GM19438 (cell line): ENCODE results near the gene C1orf159.

Experiments
- ATAC-seq: cut with Tn5 transposase; IDR thresholded peaks from one replicate; pipeline ENCODE4 v1.9.1; 2021; ENCODE audit warnings: low read depth; ENCODE audit not compliant: unreplicated experiment

Gene C1orf159

GRCh38 chr1:1094981-1095380 is 20.9 kb downstream of the C1orf159 start:
- no peak for ATAC-seq

- no peak for ATAC-seq
Measured at GRCh38 chr1:1093610-1093943, 22.3 kb downstream of the C1orf159 start.

- no peak for ATAC-seq
Measured at GRCh38 chr1:1092894-1093609, 22.8 kb downstream of the C1orf159 start.

DNA sequence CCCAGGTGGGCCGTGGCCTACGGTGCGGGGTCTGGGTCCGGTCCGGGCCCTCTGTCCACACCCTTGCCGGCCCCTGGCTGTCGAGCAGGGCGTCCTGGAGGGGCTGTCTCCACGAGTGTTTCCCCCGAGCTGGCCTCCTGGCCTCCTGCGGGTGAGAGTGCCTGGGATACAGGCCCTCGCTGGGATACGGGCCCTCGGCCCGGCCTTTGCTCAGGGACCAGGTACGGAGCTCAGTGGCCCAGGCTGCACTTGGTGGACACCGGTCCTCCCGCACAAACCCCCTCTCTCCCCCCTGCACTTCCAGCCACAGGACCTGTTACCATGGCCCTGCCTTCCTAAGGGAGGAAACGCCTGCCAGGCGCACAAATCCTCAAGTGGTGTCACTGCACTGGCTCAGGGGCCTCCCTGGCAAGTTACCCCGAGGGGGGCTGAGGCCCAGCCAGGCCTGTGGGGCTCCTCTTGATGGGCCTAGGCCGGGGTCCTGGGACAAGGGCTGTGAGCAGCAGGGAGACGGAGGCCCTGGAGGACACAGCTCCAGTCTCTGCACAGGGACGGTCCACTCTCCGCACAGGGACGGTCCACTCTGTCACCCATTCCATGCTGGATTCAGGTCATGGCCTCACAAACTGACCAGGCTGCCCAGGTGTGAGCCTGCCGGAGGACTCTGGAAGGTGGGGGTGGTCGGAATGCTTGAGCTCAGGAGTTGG is 23.6 kb downstream of the C1orf159 start:
- ATAC-seq: no peak

DNA sequence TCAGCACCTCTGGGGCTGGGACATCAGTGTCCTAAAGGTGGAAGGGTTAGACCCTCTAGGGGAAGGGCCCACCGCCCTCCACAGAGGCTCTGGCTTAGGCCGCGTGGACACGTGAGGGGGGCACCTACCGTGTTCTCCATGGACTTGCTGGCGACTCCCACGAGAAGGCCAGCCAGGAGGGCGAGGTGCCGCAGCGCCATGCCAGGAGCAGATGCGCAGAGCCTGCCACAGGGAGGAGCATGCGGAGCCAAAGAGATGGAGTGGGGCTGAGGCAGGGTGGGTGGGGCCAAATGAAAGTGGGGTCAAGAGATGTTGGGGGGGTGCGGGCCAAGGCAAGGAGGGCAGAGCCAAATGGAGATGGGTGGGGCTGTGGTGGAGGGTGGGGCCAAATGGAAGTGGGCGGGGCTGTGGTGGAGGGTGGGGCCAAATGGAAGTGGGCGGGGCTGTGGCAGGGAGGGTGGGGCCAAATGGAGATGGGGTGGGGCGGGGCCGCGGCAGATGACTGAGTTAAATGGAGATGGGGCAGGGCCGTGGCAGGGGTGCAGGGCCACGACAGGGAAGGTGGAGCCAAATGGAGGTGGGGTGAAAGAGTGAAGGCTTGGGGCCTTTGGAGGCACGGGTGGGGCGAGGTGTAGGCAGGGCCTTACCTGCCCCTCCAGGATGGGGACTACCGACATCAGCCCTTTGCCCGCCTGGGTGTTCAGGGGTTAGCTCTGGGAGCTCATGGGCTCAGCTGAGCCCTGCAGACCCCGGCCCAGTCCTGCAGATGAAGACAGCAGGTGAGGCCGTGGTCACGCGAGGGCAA is 24.3 kb downstream of the C1orf159 start:
- ATAC-seq: no peak

DNA sequence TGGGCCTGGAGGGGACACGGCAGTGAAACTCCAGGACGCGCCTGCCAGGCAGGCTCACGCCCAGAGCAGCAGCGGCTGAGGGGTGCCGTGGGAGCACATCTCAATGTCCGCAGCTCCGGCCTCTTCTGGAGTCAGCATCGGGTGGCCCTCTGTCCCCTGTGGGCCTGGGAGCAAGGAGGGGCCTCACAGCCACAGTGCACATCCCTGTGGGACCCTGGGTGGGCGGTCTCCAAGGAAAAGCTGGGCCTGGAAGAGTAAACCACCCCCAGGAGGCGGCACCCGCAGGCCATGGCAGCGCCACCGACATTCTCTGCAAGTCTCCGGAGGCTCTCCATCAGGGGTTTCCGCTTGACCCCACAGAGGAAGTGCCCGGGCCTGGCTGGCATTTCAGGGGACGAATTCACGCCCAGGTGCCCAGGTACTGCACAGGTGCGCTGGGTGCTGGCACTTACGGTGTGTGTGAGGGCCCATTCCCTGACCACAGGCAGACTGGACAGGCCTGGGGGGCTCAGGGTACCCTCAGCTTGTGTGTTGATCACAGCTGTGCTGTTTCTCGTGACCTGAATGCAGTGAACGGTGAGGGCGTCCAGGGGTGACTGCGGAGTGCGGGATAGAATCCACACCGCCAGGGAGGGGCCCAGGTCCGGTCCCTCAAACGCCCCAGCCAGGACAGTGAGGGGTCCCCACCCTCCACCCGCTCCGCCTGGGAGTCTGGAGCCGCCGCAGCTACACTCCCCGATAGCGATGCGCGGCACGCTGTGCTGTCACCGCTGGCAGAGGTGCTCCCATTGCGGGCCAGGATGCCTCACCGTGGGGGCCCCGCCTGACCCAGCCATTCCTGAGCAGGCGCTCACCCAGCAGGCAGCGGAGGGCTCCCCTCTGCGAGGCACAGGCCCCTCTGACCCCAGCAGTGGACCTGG is 25.2 kb downstream of the C1orf159 start:
- ATAC-seq: no peak

- no peak for ATAC-seq
Measured at GRCh38 chr1:1089731-1090423, 26.0 kb downstream of the C1orf159 start.

DNA sequence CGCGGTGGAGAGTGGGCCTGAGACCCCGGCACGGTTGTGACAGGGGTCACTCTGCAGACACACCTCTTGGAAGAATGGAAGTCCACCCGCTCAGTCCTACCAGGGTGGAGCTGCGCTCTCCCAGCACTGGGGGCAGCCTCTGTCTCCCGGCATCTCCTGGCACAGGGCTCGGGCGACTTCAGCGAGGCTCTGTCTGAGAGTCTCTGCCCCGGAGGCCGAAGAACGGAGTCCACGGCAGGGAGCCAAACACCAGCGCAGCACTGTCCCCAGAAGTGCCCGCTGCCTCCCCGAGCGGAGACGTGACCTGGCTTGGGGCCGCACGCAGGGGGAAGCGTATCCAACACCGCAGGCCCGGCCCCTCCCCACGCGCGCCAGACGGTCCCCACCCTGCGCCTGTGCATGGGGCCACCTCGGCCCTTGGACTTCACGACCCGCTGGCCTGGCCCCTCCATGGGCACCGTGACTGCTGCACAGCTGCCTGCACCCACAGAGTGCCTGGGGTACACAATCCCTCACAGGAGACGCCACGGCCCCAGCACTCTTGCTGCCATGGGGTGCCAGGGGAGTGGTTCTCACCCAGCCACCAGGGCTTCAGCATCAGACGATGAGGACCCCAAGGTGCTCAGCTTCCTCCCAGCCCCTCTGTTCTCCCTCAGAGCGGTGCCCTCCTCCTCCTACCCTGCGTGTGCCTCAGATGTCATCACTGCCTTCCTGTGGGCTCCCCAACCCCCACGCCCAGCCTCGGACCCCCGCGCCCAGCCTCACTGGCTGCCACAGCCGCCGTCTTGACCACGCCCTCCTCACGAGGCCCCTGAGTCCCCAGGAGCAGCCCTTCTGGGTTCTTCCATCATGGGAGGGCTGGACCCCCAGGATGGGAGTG is 26.8 kb downstream of the C1orf159 start:
- no peak for ATAC-seq

DNA sequence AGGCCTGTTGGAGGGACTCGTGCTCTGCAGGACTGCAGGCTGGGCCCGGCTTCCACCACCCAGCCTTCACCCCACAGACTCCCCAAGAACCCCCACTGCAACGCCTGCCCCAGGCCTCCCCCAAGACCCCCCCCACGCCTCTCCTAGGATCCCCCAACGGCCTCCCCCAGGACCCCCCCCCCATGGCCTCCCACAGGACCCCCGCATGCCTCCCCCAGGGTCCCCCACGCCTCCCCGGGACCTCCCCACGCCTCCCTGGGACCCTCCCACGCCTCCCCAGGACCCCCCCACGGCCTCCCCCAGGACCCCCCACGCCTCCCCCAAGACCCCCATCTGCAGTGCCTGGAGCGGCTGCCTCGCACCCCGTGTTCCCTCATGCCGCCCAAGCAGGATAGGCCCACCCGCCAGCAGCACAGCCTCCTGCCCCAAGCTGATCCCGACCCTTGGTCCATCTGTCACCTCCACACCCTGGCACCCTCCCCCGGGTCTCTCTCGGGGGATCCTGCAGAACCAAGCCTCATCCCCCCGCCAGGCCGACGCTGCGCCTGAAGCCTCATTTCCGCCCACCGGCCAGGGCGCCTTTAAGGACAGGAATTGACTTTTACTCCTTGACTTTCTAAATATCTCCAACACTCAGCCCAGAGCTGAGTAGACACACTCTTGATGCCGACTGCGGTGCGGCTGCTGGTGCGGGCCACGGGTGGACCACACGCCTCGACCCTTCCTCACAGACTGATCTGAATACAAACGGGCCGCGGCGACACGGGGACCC is 27.7 kb downstream of the C1orf159 start:
- ATAC-seq: no peak

DNA sequence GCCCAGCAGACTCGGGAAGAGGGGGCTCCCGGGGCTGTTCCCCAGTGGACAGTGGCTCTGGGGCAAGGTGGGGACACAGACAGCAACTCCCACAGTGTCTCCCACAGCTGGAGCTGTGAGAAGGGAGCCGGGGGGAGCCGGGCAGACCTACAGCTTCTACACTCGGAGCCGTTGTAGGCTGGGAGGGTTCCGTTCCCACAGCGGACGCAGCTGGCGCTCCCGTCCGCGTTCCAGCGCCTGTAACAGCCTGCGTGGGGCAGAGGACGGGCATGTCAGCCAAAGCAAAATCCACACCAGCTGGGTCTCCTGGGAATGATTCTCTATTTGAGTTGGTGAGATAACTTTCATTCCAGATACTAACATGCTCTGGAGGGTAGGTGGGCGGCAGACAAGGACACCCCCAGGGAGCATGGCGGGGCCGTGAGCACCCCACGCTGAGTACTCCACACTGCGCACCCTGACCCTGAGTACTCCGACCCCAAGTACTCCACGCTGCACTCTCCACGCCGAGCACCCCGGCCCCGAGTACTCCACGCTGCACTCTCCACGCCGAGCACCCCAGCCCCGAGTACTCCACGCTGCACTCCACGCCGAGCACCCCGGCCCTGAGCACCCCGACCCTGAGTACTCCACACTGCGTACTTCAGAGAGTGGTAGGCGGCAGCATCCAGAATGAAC is 28.4 kb downstream of the C1orf159 start:
- no peak for ATAC-seq

- ATAC-seq: no peak
Measured at GRCh38 chr1:1086911-1087341, 29.0 kb downstream of the C1orf159 start.

GRCh38 chr1:1085911-1086841 is 29.7 kb downstream of the C1orf159 start:
- no peak for ATAC-seq

GRCh38 chr1:1085171-1085841 is 30.6 kb downstream of the C1orf159 start:
- no peak for ATAC-seq

DNA sequence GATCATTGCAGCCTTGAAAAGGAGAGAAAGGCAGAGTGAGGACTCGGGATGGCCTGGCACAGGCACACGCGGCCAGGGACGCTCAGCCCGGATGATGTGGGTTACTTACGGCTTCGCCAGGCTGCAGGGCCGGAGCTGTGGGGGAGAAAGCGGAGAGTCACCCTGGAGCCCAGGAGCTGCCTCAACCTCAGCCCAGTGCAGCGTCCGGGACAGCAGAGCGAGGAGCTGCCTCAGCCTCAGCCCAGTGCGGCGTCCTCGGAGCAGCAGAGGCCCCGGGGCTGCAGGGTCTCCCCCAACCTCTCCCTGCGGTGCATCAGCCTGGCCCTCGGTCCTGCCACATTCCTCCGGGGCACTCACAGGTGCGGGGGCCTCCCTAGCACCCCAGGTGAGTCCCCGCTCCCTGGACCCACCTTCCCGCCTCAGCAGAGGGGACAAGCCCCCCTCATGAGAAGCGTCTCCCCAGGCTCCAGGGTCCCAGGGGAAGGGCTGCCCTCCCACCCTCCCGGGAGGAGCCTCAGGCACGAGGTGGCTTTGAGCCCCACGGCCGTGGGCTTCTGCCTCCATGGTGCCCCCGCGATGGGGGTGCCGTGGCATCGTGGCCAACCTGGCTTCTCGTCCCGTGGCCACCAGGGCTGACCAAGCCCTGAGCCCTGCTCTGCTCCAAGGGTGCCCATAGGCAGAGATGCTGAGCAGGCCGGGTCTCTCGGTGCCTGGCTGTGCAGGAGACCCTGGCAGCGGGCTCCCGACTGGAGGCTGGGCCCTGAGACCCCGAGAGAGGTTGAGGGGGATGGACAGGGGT is 31.3 kb downstream of the C1orf159 start:
- ATAC-seq: no peak
